Fibroblast of villous mesenchyme (primary cell): ENCODE results near the gene TOX2. TPM values are rescaled to one million over a fixed set of nuclear protein-coding genes. Genes with fewer than 3 reads are reported as not detected.

Source experiments
- DNase-seq: peaks from one replicate; pipeline ENCODE4 v3.0.0-alpha.2; 2010; ENCODE audit warnings: low read depth
- H3K4me3 ChIP-seq: 2 replicates; pipeline ENCODE4 v1.5.1; 2011; ENCODE audit warnings: low read depth, mild to moderate bottlenecking, low read length
- total RNA-seq: library from RNA; depleted of rRNA; stranded (reverse); fragments of >200 nt; gene quantifications from 2 replicates; pipeline ENCODE4 v1.2.3, GENCODE V29; 2012
- TF ChIP-seq, protein P1 (sequence below): IDR thresholded peaks from 2 replicates; pipeline ENCODE4 v1.5.1; 2012; ENCODE audit warnings: low read depth, mild to moderate bottlenecking, low read length; ENCODE audit not compliant: insufficient read depth

The TOX2 gene
- total RNA-seq, 1 donor, result 0.43 TPM

DNA sequence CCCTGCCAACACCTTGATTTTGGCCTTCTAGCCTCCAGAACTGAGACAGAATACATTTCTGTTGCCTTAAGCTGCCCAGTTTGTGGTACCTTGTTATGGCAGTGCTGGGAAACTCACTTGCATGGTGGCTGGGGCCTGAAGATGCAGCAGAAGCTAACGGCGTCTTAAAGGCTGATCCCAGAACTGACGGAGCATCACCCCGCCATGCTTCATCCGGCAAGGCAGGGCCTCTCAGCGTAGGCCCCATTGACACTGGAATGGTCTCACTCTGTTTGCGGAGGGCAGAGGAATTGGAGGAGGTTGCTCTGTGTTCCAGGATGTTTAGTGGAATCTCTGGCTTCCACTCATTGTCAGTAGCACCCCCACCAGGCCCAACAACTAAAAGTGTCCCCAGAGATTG, 170.2 kb downstream of the TOX2 start:
- TF ChIP-seq, protein P1, sequence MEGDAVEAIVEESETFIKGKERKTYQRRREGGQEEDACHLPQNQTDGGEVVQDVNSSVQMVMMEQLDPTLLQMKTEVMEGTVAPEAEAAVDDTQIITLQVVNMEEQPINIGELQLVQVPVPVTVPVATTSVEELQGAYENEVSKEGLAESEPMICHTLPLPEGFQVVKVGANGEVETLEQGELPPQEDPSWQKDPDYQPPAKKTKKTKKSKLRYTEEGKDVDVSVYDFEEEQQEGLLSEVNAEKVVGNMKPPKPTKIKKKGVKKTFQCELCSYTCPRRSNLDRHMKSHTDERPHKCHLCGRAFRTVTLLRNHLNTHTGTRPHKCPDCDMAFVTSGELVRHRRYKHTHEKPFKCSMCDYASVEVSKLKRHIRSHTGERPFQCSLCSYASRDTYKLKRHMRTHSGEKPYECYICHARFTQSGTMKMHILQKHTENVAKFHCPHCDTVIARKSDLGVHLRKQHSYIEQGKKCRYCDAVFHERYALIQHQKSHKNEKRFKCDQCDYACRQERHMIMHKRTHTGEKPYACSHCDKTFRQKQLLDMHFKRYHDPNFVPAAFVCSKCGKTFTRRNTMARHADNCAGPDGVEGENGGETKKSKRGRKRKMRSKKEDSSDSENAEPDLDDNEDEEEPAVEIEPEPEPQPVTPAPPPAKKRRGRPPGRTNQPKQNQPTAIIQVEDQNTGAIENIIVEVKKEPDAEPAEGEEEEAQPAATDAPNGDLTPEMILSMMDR, result no peak
- no peak for DNase-seq
- H3K4me3 ChIP-seq, result no peak overlapping the region

DNA sequence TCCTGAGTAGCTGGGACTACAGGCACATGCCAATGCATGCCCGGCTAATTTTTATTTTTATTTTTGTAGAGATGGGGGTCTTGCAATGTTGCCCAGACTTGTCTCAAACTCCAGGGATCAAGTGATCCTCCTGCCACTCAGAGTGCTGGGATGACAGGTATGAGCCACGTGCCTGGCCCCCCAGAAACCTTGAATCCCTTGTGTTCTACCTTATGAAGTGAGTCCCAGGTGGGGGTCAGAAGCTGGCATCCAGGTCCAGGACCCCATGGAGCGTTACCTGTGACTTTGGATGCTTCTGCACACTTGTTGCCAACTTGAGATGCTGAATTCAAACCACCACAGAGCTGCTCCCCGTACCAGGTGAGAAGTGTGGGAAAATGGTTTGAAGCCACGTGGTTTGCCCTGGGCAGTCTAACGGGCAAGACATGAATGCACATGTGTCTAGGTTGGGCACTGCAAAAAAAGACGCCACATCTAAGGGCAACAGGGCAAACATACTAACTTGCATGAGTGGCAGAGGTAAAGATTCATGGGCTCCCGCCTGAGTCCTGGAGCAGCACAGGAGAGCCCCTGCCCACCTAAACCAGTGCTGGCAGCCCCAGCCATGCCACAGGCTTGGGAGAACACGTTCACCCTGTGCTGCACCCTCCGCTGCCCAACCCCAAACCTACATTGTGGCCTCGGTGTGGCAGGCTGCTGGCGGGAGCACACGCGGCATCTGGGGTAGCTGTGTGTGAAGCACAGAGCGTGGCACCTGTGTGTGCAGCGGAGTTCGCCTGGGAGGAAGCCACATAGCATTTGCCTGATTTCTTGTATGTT, 171.2 kb downstream of the TOX2 start:
- H3K4me3 ChIP-seq, result no peak overlapping the region
- TF ChIP-seq, protein P1, result no peak
- DNase-seq, result no peak

DNA sequence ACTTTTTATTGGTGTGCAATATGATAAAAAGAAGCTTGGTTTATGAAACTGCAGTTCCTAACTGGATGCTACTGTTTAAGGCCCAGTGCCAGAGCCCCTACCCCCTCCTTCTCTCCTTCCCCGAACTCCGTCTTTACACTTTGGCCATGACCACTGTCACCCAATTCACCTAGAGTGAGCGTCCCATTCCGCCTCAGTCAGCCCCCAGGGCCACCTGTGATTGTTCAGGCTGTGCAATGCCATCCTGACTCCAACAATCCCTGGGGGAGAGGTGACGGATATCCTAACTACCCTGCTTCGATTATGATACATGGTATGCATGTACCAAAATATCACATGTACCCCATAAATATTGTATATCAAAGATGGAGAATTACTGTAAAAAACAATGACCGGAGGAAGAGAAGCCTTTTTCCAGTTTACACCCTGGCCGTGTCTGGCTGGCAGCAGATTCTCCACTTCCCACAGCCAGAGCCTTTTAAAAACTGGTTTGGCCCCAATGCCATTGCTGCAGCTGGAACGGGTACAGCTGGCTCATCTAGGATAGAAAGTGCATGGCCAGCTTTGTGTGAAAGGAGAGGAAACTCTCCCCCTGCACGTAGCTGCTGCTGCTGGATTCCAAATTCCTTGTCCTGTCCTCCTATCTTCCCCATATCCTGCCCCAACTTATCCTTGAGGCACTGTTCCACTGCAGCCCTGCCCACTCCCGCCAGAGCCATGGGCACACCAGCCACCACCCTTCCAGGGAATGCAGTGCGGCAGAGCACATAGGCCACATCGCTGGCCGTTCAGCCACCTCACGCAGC, 172.6 kb downstream of the TOX2 start:
- no peak overlapping the region for H3K4me3 ChIP-seq
- TF ChIP-seq, protein P1, result no peak
- no peak for DNase-seq

DNA sequence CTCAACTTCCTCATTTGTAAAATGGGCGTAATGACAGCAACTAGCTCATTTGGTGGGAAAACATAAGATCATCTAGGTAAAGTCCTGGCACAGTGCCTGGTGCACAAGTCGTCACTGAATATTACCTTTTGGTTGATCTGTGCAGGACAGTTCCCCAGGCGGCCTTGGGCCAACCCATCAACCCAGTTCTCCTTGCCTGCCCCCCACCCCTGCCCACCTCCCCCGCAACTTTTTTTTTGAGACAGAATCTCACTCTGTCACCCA, 173.1 kb downstream of the TOX2 start:
- H3K4me3 ChIP-seq, result no peak overlapping the region
- no peak for DNase-seq
- TF ChIP-seq, protein P1, result no peak

DNA sequence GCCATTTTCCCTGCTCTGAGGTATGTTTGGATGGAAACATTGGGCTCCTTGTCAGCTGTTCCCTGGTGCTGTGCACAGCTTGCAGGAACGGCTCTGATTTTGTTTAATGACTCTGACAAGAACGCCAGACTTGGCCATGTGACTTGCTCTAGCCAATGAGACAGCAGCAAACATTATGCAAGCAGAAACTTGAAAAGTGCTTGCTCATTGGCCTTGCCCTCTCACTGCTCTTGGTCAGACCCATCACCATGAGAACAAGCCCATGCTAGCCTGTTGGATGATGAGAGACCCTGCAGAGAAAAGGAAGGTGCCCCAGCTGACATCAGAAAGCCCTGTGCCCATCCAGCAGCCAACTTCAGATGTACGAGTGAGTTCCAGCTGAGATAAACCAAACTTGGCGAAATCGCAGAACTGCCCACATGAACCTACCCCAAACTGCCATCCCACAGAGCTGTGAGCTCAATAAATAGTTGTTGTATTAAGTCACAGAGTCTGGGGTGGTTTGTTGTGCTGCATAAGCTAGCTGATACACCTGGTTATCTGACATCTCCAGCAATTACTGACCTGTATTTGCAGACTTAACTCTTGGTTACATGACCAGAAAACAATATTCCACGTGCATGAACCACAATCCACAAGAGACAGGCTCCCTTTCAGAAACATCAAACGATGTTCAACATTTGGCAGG, 175.5 kb downstream of the TOX2 start:
- DNase-seq, result peak; percentile 74
- TF ChIP-seq, protein P1, result no peak
- H3K4me3 ChIP-seq, result peak overlapping the region; percentile 2

DNA sequence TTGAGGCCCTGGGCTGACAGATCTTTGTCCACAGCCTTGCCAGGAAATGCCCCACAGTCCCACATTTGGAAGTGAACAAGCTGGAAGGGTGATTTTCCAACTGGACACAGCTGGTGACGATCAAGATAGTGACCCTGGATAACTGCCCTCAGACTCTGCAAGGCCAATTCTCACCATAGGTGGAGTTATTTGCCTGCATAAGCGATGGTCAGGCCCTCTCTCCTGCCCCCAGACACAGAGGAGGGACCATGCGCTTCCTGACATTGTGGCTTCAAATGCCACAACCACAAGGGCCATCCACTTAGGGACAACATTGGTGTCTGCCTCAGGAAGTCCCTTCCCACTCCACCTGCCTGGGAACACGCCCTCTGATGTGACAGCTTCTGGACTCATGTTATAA, 176.4 kb downstream of the TOX2 start:
- H3K4me3 ChIP-seq, result no peak overlapping the region
- TF ChIP-seq, protein P1, result peak; percentile 18
- peak; percentile 38 for DNase-seq
